ENCODE data around the gene MICB.
"Not testable (repeated sequence)": the region's sequence is repeated elsewhere in the genome, so short reads cannot be mapped to it uniquely, and the experiment has no call there.

MICB gene

GRCh38 chr6:31476515-31477139 lies 21.3 kb upstream of the MICB start:
- no peak for DNase-seq

DNA sequence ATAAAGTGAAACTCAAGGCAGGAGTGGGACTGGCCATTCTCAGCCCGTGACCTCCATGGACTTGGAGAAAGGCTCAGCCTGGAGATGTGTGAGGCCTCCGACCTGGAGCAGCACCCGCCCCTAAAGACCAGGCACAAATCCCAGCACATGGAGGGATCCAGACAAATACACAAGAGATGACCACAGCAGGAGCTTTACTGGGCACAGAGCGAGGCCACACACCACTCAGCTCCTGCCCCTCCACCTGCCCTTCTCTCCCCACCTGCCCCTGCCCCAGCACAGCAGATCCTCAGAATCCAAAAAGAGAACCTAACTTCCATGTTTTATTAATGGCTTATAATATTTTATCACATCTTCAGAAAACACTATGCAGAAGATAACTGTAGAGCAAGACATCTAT lies 20.4 kb upstream of the MICB start:
- DNase-seq: no peak

DNA sequence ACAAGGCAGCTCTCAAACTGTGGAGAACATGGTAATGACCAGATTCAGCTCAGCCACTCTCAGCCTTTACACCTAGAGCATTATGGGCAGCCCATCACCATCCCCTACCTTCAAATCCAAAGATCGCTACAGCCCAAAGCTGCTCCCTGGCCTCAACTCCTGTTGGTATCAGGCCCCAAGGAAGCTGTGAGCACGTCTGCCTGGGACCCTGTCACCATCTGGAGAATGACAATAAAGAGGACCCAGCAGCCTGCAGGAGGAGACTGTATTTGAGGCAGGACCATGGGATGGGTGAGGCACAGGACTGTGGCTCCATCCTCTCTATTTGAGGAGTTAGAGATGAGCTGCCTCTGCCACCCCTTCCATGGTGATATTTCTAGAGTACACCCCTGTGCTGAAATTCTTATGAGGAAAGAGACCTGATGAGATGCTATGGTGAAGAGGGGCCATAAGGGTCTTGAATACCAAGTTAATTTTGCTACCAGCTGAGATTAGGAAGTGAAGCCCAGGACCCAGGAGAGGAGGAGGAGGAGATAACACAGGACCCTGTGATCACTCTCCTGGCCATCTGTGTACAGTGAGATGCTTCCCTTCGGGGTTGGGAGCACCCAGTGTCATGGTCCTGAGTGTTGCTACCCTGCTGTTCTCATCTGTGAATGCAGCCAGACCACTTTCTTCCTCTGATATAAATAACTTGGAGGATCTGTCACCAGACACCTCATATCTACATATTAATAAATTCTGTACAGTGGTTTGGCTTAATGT lies 19.6 kb upstream of the MICB start:
- DNase-seq: no peak

DNA sequence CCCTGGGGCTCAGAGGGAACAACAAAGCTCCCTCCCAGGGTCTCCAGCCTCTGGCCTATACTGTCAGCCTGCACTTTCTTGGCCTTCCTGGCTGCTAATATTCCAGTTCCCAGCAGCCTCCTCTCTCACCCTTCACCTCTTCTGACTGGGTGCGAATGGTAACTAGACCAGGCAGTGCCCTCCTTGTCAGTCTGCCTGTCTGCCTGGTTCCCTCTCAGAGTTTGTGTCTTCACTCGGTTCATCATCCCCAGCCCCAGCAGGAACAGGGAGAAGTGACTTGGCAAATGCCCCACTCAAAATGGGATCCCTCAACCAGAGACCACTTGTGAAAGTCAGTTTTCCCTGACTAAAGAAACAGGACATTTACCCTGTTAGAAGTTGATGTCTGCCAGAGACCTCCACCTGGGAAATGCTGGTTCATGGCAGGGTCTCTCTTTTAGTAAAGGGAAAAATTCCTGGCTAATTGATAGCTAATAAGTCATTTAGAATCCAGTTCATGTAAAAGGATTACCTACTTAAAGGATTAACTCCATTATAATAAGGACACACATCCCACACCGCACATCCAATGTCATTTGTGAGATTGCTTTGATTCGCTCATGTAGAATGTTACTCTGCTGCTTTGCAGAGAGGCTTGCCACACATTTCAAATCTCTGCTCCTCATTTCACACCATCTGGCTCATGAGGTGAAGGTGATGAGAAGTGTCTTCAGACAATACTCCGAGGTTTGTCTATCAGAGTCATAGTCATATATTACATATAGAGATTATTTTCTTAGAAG lies 18.6 kb upstream of the MICB start:
- no peak for DNase-seq

DNA sequence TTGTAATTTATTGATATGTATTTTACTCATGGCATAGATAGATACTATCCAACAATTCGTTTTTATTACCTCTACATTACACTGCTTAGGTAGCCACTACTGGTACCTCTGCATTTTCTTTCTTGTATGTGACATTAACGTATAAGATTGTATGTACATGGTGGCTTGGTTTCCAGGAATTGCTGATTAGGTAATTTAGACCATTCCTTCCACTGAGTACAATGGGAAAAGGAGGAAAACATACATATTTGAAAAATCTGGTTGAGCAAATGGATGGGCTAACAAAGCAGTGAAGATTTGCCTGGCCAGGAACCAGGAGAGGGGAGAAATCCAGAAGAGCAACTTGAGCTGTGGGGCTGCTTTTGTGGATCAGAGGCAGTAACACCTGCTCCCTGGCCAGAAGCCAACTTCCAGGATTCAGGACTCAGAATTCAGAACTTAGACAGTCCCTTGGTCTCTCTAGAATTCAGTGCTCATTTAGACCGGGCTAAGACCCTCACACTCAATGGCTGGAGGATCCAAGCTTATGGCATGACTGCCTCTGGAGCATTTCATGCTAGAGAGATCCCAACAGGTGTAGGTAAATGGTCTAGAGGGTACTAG lies 17.9 kb upstream of the MICB start:
- no peak for DNase-seq

- DNase-seq: no peak
Measured at GRCh38 chr6:31480574-31480973, 17.4 kb upstream of the MICB start.

- DNase-seq: no peak
Measured at GRCh38 chr6:31483392-31483791, 14.6 kb upstream of the MICB start.

DNA sequence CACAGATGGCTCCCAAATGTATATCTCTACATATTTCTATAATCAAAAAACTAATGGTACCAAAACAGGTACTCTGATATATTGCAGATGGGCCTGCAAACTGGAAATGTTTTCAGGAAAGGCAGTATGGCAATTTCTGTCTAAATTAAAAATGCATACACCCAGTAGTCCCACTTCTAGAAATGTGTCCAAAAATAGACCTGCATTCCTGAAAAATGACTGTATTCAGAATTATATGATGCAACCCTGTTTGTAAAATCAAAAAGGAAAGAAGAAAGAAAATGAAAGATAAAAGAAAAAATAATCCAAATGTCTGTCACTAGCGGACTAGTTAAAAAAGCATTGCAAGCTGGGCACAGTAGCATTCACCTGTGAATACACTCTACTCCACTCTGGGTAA lies 12.9 kb upstream of the MICB start:
- DNase-seq: no peak

DNA sequence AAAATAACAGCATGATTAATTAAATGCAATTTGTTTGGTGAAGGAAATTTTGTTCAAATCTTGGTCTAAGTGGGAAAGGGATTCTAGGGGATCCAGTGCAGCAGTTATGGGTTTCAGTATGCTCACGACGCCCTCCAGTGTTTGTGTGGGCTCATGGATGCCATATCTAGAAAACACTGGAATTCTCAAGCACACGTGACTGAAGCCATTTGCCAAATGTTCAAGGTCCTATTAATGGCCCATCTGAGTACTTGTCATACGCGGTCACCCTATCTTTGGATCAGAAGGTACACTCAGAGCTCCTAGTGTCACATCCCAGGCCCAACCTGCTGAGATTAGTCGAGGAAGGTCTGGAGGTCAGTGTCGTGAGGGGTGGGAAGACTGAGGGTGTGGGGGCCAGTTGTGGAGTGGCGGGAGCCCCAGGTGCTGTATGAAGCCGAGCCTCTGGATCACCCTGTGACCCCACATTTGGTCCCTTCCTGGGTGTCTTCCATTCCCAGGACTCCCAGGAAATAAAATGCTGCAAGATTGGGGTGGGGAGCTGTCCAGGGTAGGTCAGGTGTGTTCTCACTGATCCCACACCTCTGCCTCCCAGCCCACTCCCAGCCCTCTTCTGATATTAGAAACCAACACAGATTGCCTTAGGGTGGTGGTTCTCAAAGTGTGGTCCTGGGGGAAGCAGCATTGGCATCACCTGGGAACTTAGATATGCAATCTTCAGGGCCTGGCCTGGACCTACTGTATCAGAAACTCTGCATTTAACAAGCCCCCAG lies 11.7 kb upstream of the MICB start:
- DNase-seq: not testable (repeated sequence)

- DNase-seq: not testable (repeated sequence)
Measured at GRCh38 chr6:31487674-31488073, 10.3 kb upstream of the MICB start.

DNA sequence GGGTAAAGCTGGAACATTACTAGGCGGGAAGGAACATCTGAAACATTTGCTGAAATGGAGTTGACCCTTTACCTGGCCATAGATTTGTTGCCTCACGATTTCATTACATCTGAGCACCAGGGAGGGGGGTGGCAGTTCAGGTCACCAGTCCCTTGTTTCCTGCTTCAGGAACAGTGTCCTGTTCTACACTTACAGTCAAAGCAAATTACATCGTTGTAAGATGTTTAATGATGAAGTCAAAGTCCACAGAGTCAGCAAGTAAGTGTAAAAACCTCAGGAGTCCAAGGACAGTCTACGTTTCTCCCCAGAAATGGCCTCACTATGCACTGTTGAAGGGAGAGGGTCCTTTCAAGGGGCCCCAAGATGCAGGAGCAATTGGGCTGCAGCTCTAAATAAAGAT lies 8.9 kb upstream of the MICB start:
- DNase-seq: no peak

DNA sequence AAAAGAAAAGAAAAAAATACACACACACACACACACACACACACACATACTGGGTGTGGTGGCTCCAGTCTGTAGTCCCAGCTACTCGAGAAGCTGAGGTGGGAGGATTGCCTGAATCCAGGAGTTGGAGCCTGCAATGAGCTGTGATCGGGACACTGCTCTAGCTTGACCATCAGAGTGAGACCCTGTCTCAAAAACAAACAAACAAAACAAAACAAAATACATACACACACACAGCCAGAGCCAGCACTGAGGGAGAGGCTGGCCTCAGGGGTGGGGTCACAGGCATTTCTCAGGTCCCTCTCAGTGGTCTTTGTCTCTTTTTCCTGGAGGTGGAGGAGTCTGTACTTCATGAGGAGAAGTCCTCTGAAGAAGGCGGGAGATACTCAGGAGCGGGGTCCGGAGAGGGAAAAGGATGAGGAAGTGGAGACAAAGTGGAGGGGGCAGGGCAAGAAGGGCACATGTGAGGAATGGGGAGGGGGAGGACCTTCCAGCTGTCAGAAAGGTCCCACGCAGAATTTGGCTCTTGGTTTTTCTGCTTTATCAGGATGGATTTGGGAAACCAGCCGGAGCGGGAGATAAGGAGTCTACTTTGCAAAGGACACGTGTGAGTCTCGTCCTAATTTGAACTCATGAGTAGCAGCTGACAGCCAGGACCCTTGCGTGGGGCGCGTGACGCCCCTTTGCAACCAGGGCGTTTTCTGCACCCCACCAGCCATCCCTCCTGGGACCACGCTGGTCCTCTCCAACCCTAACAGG lies 7.7 kb upstream of the MICB start:
- DNase-seq: no peak

GRCh38 chr6:31493550-31493874 lies 4.4 kb upstream of the MICB start:
- DNase-seq: not testable (repeated sequence)

GRCh38 chr6:31493875-31494694 lies 3.9 kb upstream of the MICB start:
- peak; percentile 64 for DNase-seq

DNA sequence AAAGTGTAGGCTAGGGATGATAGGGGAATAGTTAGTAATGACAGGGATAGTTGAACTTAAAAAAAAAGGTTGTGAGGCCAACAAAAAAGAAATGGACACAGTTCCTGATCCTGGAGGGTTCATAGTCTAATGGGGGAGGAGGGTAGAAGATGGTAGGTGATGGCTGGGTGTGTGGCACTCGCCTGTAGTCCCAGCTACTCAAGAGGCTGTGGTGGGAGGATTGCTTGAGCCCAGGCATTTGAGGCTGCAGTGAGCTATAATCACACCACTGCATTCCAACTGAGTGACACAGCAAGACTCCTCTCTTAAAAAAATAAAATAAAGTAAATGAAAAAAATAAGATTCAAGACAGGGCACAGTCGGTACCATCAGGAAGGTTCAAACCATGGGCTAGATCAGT lies 2.4 kb upstream of the MICB start:
- no peak for DNase-seq

DNA sequence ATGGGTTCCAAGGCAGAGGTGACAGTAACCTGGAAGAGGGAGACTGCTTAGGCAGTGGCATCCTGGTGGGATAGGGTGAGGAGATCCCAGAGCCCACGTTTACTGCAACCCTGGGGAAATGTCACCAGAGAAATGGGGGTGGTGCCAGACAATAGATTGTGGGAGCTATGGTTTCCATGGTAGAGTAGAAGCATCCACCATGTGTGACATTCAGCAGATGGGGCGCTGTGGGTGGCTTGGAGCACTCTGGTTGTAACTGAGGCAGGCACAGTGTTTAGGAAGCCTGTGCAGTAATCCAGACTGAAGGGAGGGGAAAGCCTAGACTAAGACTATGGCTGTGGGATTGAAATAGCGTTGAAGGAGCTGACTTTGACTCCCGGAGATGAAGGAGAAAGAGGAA lies 1.1 kb upstream of the MICB start:
- not testable (repeated sequence) for DNase-seq

- no peak for DNase-seq
Measured at GRCh38 chr6:31498748-31499147, 803 bp downstream of the MICB start.

GRCh38 chr6:31499648-31500047 lies 1.7 kb downstream of the MICB start:
- DNase-seq: not testable (repeated sequence)

- DNase-seq: no peak
Measured at GRCh38 chr6:31502586-31502985, 4.6 kb downstream of the MICB start.

DNA sequence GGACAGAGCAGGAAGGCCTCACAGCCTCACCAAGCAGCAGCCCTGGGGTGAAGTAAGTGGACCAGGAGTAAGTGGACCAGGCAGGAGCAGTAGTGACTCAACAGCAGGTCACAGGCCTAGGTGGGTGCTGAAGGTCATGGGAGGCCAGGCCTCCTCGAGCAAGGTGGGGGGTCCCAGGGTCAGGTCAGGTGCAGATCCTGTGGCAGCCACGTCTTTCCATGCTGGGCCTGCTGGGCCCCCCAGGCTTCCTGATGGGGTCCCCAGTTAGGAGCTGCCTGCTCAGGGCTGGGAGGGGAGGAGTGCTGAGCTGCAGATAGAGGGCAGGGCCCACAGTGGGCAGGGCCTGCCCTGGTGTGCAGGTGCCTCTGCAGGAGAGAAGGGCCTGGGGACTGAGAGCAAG lies 11.1 kb downstream of the MICB start:
- DNase-seq: not testable (repeated sequence)

DNA sequence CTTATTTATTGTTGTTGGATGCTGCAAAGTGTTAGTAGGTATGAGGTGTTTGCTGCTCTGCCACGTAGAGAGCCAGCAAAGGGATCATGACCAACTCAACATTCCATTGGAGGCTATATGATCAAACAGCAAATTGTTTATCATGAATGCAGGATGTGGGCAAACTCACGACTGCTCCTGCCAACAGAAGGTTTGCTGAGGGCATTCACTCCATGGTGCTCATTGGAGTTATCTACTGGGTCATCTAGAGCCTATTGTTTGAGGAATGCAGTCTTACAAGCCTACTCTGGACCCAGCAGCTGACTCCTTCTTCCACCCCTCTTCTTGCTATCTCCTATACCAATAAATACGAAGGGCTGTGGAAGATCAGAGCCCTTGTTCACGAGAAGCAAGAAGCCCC lies 12.1 kb downstream of the MICB start:
- no peak for DNase-seq
